ENCODE data around the gene NFE2L3.

The NFE2L3 gene

GRCh38 chr7:26212921-26213718 lies 61.1 kb downstream of the NFE2L3 start:
- TF ChIP-seq CTCF (IDR thresholded peaks at IDR 0.05; ENCODE audit: insufficient read depth, missing control alignments), result no peak
- DNase-seq (ENCODE audit: insufficient read length, low spot score) (no peak), FAIRE-seq (peak; percentile 81)

GRCh38 chr7:26213807-26214515 lies 62.0 kb downstream of the NFE2L3 start:
- no peak for TF ChIP-seq CTCF (IDR thresholded peaks at IDR 0.05; ENCODE audit: insufficient read depth, missing control alignments)
- no peak for DNase-seq (ENCODE audit: insufficient read length, low spot score)
- no peak for FAIRE-seq

- FAIRE-seq (no peak), DNase-seq (ENCODE audit: insufficient read length, low spot score) (no peak)
- TF ChIP-seq CTCF (IDR thresholded peaks at IDR 0.05; ENCODE audit: insufficient read depth, missing control alignments), result no peak
Observed at GRCh38 chr7:26216049-26216448, 64.1 kb downstream of the NFE2L3 start.

- DNase-seq (ENCODE audit: insufficient read length, low spot score) (no peak), FAIRE-seq (no peak)
- no peak for TF ChIP-seq CTCF (IDR thresholded peaks at IDR 0.05; ENCODE audit: insufficient read depth, missing control alignments)
Observed at GRCh38 chr7:26224359-26224758, 72.4 kb downstream of the NFE2L3 start.

GRCh38 chr7:26227987-26228386 lies 76.0 kb downstream of the NFE2L3 start:
- DNase-seq (ENCODE audit: insufficient read length, low spot score) (no peak), FAIRE-seq (no peak)
- TF ChIP-seq CTCF (IDR thresholded peaks at IDR 0.05; ENCODE audit: insufficient read depth, missing control alignments), result no peak

GRCh38 chr7:26233902-26234511 lies 82.0 kb downstream of the NFE2L3 start:
- FAIRE-seq, result no peak
- TF ChIP-seq CTCF (IDR thresholded peaks at IDR 0.05; ENCODE audit: insufficient read depth, missing control alignments), result no peak

More at GRCh38 chr7:26233902-26234511, 82.0 kb downstream of the NFE2L3 start:
- no peak for DNase-seq (ENCODE audit: insufficient read length, low spot score)
